Small intestine (tissue), 7 donors: Measurements from ENCODE around the gene SPTLC2. TPM values are rescaled to one million over a fixed set of nuclear protein-coding genes. Genes with fewer than 3 reads are reported as not detected.
"Not testable (repeated sequence)": the region's sequence is repeated elsewhere in the genome, so short reads cannot be mapped to it uniquely, and the experiment has no call there.

ENCODE experiments used
- DNase-seq, 2 donors: peaks; one replicate each; pipeline versions ENCODE4 v3.0.0 to v3.0.0-alpha.2; 2013
- FAIRE-seq: peaks from 2 replicates; lab custom pipeline; 2012; peaks lifted over from hg19 to GRCh38; lab: Jason Lieb, UNC
- H3K27ac ChIP-seq, 3 donors: one replicate each; pipeline ENCODE4 v1.5.1; 2013; ENCODE audit warnings: low read length in 2 of 3, mild to moderate bottlenecking in 2 of 3, control low read depth in 1 of 3, inconsistent platforms in 1 of 3, low read depth in 1 of 3, moderate library complexity in 1 of 3
- H3K27me3 ChIP-seq, 3 donors: one replicate each; pipeline ENCODE4 v1.6.1; 2013; ENCODE audit warnings: low read length in 3 of 3, inconsistent platforms in 1 of 3; ENCODE audit not compliant: control insufficient read depth in 3 of 3, insufficient read depth in 3 of 3
- H3K36me3 ChIP-seq, 3 donors: one replicate each; pipeline ENCODE4 v1.6.1; 2013; ENCODE audit warnings: low read length in 3 of 3, inconsistent platforms in 1 of 3, low read depth in 1 of 3, mild to moderate bottlenecking in 1 of 3, moderate library complexity in 1 of 3; ENCODE audit not compliant: control insufficient read depth in 3 of 3, insufficient read depth in 2 of 3
- H3K4me1 ChIP-seq, 3 donors: one replicate each; pipeline ENCODE4 v1.6.1; 2013; ENCODE audit warnings: low read length in 2 of 3, inconsistent platforms in 1 of 3, low read depth in 1 of 3, mild to moderate bottlenecking in 1 of 3, moderate library complexity in 1 of 3; ENCODE audit not compliant: control insufficient read depth in 3 of 3, insufficient read depth in 2 of 3
- H3K4me3 ChIP-seq, 3 donors: one replicate each; pipeline ENCODE4 v1.5.1; 2013; ENCODE audit warnings: low read length in 3 of 3, control low read depth in 1 of 3, inconsistent platforms in 1 of 3, low read depth in 1 of 3, mild to moderate bottlenecking in 1 of 3, moderate library complexity in 1 of 3
- H3K9me3 ChIP-seq, 2 donors: one replicate each; pipeline ENCODE4 v1.6.1; 2013; ENCODE audit warnings: low read depth in 1 of 2, low read length in 1 of 2; ENCODE audit not compliant: control insufficient read depth in 2 of 2, insufficient read depth in 1 of 2
- WGBS, 3 donors: extraction: QIAGEN DNeasy Blood & Tissue Kit; methylation state at CpG; one replicate each; pipeline ENCODE4 v1.1.7; 2013; 5-methylcytosine and 5-hydroxymethylcytosine counted together
- polyA plus RNA-seq, 4 donors: library from polyadenylated mRNA; stranded (reverse) in 3 of 4; unstranded in 1 of 4; fragments of 200-250 nt in 3 of 4; fragments of 120-200 nt in 1 of 4; gene quantifications; one replicate each; pipeline versions ENCODE4 v1.2.1 to v1.2.3, GENCODE V29; 2013
- donor health status: healthy with polysubstance abuse.
- donor health status: control.
- donor health status: control.
- donor health status: Bipolar disorder and iron deficiency.
- donor health status: healthy.

Gene SPTLC2
- polyA plus RNA-seq, 4 donors, result 5.9 to 27.5 (median 15.2) TPM

- DNase-seq, result peak in 1 of 2 donors; percentile 11
- not testable (repeated sequence) for H3K27ac ChIP-seq, H3K27me3 ChIP-seq, H3K36me3 ChIP-seq, H3K4me1 ChIP-seq, FAIRE-seq, H3K9me3 ChIP-seq, H3K4me3 ChIP-seq
- WGBS, 3 donors, result 43 to 73% (median 68%) methylated on average over 5 of the region's 5 CpGs
These were observed 79.5 kb downstream of the SPTLC2 start for GRCh38 chr14:77536951-77537350.

- Histone ChIP-seq H3K27ac (no peak overlapping the region), H3K27me3 (no peaks in the 10 kb centered on the region), H3K9me3 (no peaks in the 10 kb centered on the region), H3K36me3 (peaks cover 0 to 10% (median 7%) of the 10 kb centered on the region in 3 donors), H3K4me3 (no peak overlapping the region), H3K4me1 (no peaks in the 10 kb centered on the region)
- DNase-seq (no peak), FAIRE-seq (no peak)
These were observed 85.4 kb downstream of the SPTLC2 start for GRCh38 chr14:77531071-77531470.

GRCh38 chr14:77529963-77530362, 86.5 kb downstream of the SPTLC2 start:
- no peak for FAIRE-seq
- H3K27me3 ChIP-seq, result no peaks in the 10 kb centered on the region

GRCh38 chr14:77529213-77529612, 87.2 kb downstream of the SPTLC2 start:
- peaks cover 0 to 4% (median 2%) of the 10 kb centered on the region in 3 donors for H3K36me3 ChIP-seq
- H3K27me3 ChIP-seq, result no peaks in the 10 kb centered on the region
- H3K4me3 ChIP-seq, result no peak overlapping the region
- no peaks in the 10 kb centered on the region for H3K4me1 ChIP-seq
- 53 to 66% (median 61%) methylated on average over 2 of the region's 2 CpGs for WGBS, 3 donors
- H3K27ac ChIP-seq, result no peak overlapping the region
- no peak for FAIRE-seq
- no peaks in the 10 kb centered on the region for H3K9me3 ChIP-seq
- no peak for DNase-seq

More at GRCh38 chr14:77529963-77530362, 86.5 kb downstream of the SPTLC2 start:
- no peak overlapping the region for H3K27ac ChIP-seq
- H3K4me3 ChIP-seq, result no peak overlapping the region
- H3K9me3 ChIP-seq, result no peaks in the 10 kb centered on the region
- H3K4me1 ChIP-seq, result no peaks in the 10 kb centered on the region
- peaks cover 0 to 7% (median 4%) of the 10 kb centered on the region in 3 donors for H3K36me3 ChIP-seq
- no peak for DNase-seq

- H3K27me3 ChIP-seq, H3K4me3 ChIP-seq, FAIRE-seq, H3K9me3 ChIP-seq, H3K27ac ChIP-seq, H3K4me1 ChIP-seq, H3K36me3 ChIP-seq, DNase-seq: not testable (repeated sequence)
- WGBS, 3 donors, result 89 to 96% (median 92%) methylated on average over 5 of the region's 5 CpGs
These were observed 87.7 kb downstream of the SPTLC2 start for GRCh38 chr14:77528701-77529100.

- H3K4me3 ChIP-seq, result no peak overlapping the region
- FAIRE-seq (no peak), DNase-seq (no peak)
- H3K36me3 ChIP-seq, result peaks cover 0 to 5% (median 4%) of the 10 kb centered on the region in 3 donors
- no peaks in the 10 kb centered on the region for H3K27me3 ChIP-seq
- H3K4me1 ChIP-seq, result peaks cover 0 to 3% (median 0%) of the 10 kb centered on the region in 3 donors
- H3K9me3 ChIP-seq, result no peaks in the 10 kb centered on the region
- 65 to 91% (median 74%) methylated on average over 1 of the region's 1 CpG for WGBS, 3 donors
- H3K27ac ChIP-seq, result no peak overlapping the region
These were observed 90.2 kb downstream of the SPTLC2 start for GRCh38 chr14:77526266-77526665.

GRCh38 chr14:77524536-77524935, 91.9 kb downstream of the SPTLC2 start:
- H3K4me3 ChIP-seq, result no peak overlapping the region
- FAIRE-seq, result no peak
- WGBS, 3 donors, result 95 to 97% (median 96%) methylated on average over 6 of the region's 6 CpGs

GRCh38 chr14:77523109-77523508, 93.3 kb downstream of the SPTLC2 start:
- FAIRE-seq (no peak), DNase-seq (peak in 1 of 2 donors; percentile 20)
- Histone ChIP-seq H3K4me1 (peaks cover 0 to 3% (median 0%) of the 10 kb centered on the region in 3 donors), H3K27me3 (no peaks in the 10 kb centered on the region), H3K9me3 (no peaks in the 10 kb centered on the region), H3K36me3 (peaks cover 10 to 23% (median 14%) of the 10 kb centered on the region in 3 donors), H3K4me3 (no peak overlapping the region), H3K27ac (peak overlapping the region in 1 of 3 donors; percentile 11)
- WGBS, 3 donors, result 77 to 83% (median 82%) methylated on average over 3 of the region's 3 CpGs

More at GRCh38 chr14:77524536-77524935, 91.9 kb downstream of the SPTLC2 start:
- Histone ChIP-seq H3K4me1 (peaks cover 0 to 3% (median 0%) of the 10 kb centered on the region in 3 donors), H3K36me3 (peaks cover 5 to 13% (median 10%) of the 10 kb centered on the region in 3 donors), H3K27me3 (no peaks in the 10 kb centered on the region), H3K9me3 (no peaks in the 10 kb centered on the region), H3K27ac (no peak overlapping the region)
- no peak for DNase-seq

GRCh38 chr14:77520555-77520954, 95.9 kb downstream of the SPTLC2 start:
- WGBS, 3 donors, result 91 to 94% (median 93%) methylated on average over 4 of the region's 4 CpGs
- Histone ChIP-seq H3K27ac (no peak overlapping the region), H3K4me1 (peaks cover 0 to 3% (median 0%) of the 10 kb centered on the region in 3 donors), H3K9me3 (no peaks in the 10 kb centered on the region), H3K36me3 (peaks cover 10 to 30% (median 22%) of the 10 kb centered on the region in 3 donors), H3K27me3 (no peaks in the 10 kb centered on the region), H3K4me3 (no peak overlapping the region)
- FAIRE-seq, result no peak
- DNase-seq, result no peak
